Measurements from ENCODE around the gene ATP1B3.

Gene ATP1B3

GRCh38 chr3:141969711-141970110, 93.3 kb downstream of the ATP1B3 start:
- TF ChIP-seq GATA2 (IDR thresholded peaks at IDR 0.05; ENCODE audit: low read depth, low read length) (no peak), GATA3 (IDR thresholded peaks at IDR 0.05; ENCODE audit: low read depth, low read length) (no peak)

GRCh38 chr3:141971571-141971970, 95.1 kb downstream of the ATP1B3 start:
- TF ChIP-seq GATA2 (IDR thresholded peaks at IDR 0.05; ENCODE audit: low read depth, low read length) = no peak
- TF ChIP-seq GATA3 (IDR thresholded peaks at IDR 0.05; ENCODE audit: low read depth, low read length) = no peak

- TF ChIP-seq GATA2 (IDR thresholded peaks at IDR 0.05; ENCODE audit: low read depth, low read length) (no peak), GATA3 (IDR thresholded peaks at IDR 0.05; ENCODE audit: low read depth, low read length) (no peak)
Observed at GRCh38 chr3:141972399-141972798, 96.0 kb downstream of the ATP1B3 start.

Measured in SH-SY5Y (cell line).